Ishikawa (cell line): ENCODE data around the gene KLHL36.
A peak's percentile ranks its signal among the peaks of the same experiment; 100 is the strongest.

Experiments used
- CEBPB ChIP-seq: IDR thresholded peaks from 2 replicates; pipeline ENCODE4 v1.6.1; 2012
- CREB1 ChIP-seq: IDR thresholded peaks from 2 replicates; pipeline ENCODE4 v1.6.1; 2012; ENCODE audit warnings: low read depth
- EGR1 ChIP-seq: IDR thresholded peaks from 2 replicates; pipeline ENCODE4 v1.6.1; 2012
- EP300 ChIP-seq: IDR thresholded peaks from 2 replicates; pipeline ENCODE4 v1.6.1; 2012; ENCODE audit warnings: borderline replicate concordance
- FOXM1 ChIP-seq: IDR thresholded peaks from 2 replicates; pipeline ENCODE4 v1.6.1; 2012; ENCODE audit warnings: low read depth, borderline replicate concordance
- MAX ChIP-seq: IDR thresholded peaks from 2 replicates; pipeline ENCODE4 v1.6.1; 2012
- NFIC ChIP-seq: IDR thresholded peaks from 2 replicates; pipeline ENCODE4 v1.6.1; 2012
- RAD21 ChIP-seq: IDR thresholded peaks from 2 replicates; pipeline ENCODE4 v1.6.1; 2012; ENCODE audit warnings: low read depth
- REST ChIP-seq: IDR thresholded peaks from 2 replicates; pipeline ENCODE4 v1.6.1; 2012; ENCODE audit warnings: low read depth, mild to moderate bottlenecking
- TAF1 ChIP-seq: IDR thresholded peaks from 2 replicates; pipeline ENCODE4 v1.6.1; 2012; ENCODE audit warnings: low read depth, mild to moderate bottlenecking
- TCF12 ChIP-seq: IDR thresholded peaks from 2 replicates; pipeline ENCODE4 v1.6.1; 2012; ENCODE audit warnings: low read depth
- TEAD4 ChIP-seq: IDR thresholded peaks from 2 replicates; pipeline ENCODE4 v1.6.1; 2012
- USF1 ChIP-seq: IDR thresholded peaks from 2 replicates; pipeline ENCODE4 v1.6.1; 2012
- YY1 ChIP-seq: IDR thresholded peaks from 2 replicates; pipeline ENCODE4 v1.6.1; 2012; ENCODE audit warnings: low read depth
- ZBTB7A ChIP-seq: IDR thresholded peaks from 2 replicates; pipeline ENCODE4 v1.6.1; 2012; ENCODE audit warnings: low read depth

KLHL36 gene

GRCh38 chr16:84647828-84648594 lies at the start of gene KLHL36:
KLHL36 (plus strand) TSS chr16:84648511; CDS start chr16:84650868, 2,357 bp downstream.
- peak; percentile 93 for TF ChIP-seq MAX
- TF ChIP-seq YY1, result peak; percentile 81
- no peak for TF ChIP-seq TAF1
- TF ChIP-seq EP300, result no peak
- no peak for TF ChIP-seq FOXM1
- peak; percentile 61 for TF ChIP-seq ZBTB7A

GRCh38 chr16:84599521-84600202 lies 48.6 kb upstream of the KLHL36 start:
- TF ChIP-seq EGR1 (0 out of 2 replicates have a peak, but pooled peaks have one; percentile 6), MAX (no peak)

- TF ChIP-seq CREB1 (no peak), TCF12 (no peak), FOXM1 (no peak), CEBPB (no peak), MAX (no peak), TEAD4 (no peak), USF1 (no peak), NFIC (no peak), EP300 (no peak), YY1 (no peak), REST (no peak)
Observed at GRCh38 chr16:84600343-84601229, 47.7 kb upstream of the KLHL36 start.

- TF ChIP-seq ZBTB7A (no peak), NFIC (0 out of 2 replicates have a peak, but pooled peaks have one; percentile 46), RAD21 (no peak), TCF12 (0 out of 2 replicates have a peak, but pooled peaks have one; percentile 17), FOXM1 (no peak), USF1 (no peak)
Observed at GRCh38 chr16:84603140-84603816, 45.0 kb upstream of the KLHL36 start.

- TF ChIP-seq NFIC (no peak), EP300 (no peak), EGR1 (no peak), REST (no peak), ZBTB7A (no peak), TAF1 (no peak), TEAD4 (no peak), USF1 (no peak)
Observed at GRCh38 chr16:84603940-84604339, 44.4 kb upstream of the KLHL36 start.
